ENCODE results near the gene CAV2.

DNA sequence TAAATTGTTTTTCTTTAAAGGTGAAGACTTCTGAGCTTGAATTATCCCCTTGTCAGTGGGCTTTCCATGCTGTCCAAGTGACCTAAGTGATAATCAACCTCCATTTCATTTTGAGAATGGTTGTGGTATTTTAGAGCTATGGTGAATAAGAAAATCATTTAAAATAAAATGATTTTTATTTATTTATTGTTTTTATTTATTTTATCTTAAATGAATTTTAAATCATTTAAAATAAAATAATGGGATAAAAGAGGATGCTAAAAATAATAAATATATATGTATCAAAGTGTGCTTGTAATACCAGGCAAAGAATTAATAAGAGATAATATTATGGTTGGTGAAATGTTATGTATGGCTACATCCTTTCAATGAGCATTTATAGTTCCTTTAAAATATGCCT lies 49.8 kb downstream of the CAV2 start:
- TF ChIP-seq FOXP2 (optimal IDR thresholded peaks at IDR 0.05; ENCODE audit: borderline replicate concordance, extremely low read depth, extremely low read length, insufficient read depth) (no peak), TAF1 (IDR thresholded peaks at IDR 0.05; ENCODE audit: borderline replicate concordance, insufficient read depth, low read length) (no peak)

Data from PFSK-1 (cell line).